Psoas muscle (tissue), 8 donors: ENCODE results near the gene MXD4. TPM values are rescaled to one million over a fixed set of nuclear protein-coding genes. Genes with fewer than 3 reads are reported as not detected.
A peak's percentile ranks its signal among the peaks of the same experiment; 100 is the strongest.

Experiments used
- ATAC-seq, 4 donors: fragments of 200-7000 bp; cut with Tn5 transposase; one replicate each; pipeline ENCODE4 v1.9.1; 2020; ENCODE audit warnings: moderate library complexity in 3 of 4, mild to moderate bottlenecking in 2 of 4
- DNase-seq, 2 donors: peaks; one replicate each; pipeline ENCODE4 v3.0.0-alpha.2; 2020
- H3K27ac ChIP-seq: fragments of 200-600 bp; one replicate; pipeline ENCODE4 v1.8.0; 2022
- H3K27me3 ChIP-seq, 3 donors: fragments of 200-600 bp in 1 of 3; one replicate each; pipeline versions ENCODE4 v1.6.1 to v1.8.0; 2013 to 2022; ENCODE audit warnings: low read length in 2 of 3, mild to moderate bottlenecking in 2 of 3, moderate library complexity in 1 of 3; ENCODE audit not compliant: insufficient read depth in 3 of 3
- H3K36me3 ChIP-seq, 2 donors: fragments of 200-600 bp in 1 of 2; one replicate each; pipeline versions ENCODE4 v1.6.1 to v1.8.0; 2013 to 2022; ENCODE audit warnings: low read depth in 1 of 2, mild to moderate bottlenecking in 1 of 2, moderate library complexity in 1 of 2; ENCODE audit not compliant: insufficient read depth in 1 of 2
- H3K4me1 ChIP-seq: fragments of 200-600 bp; one replicate; pipeline ENCODE4 v1.8.0; 2022
- H3K4me3 ChIP-seq: fragments of 200-600 bp; one replicate; pipeline ENCODE4 v1.8.0; 2022; ENCODE audit warnings: mild to moderate bottlenecking
- H3K9me3 ChIP-seq: fragments of 200-600 bp; one replicate; pipeline ENCODE4 v1.8.0; 2022
- WGBS, 3 donors: extraction: QIAGEN DNeasy Blood & Tissue Kit; methylation state at CpG; one replicate each; pipeline versions ENCODE4 v1.1.6 to v1.1.7; 2013; 5-methylcytosine and 5-hydroxymethylcytosine counted together
- intact Hi-C, 2 donors: fragments of 100-400 bp; cut with DNase I; formaldehyde crosslinking; loops; one replicate each; pipeline versions ENCODE4 v1.11.0 to v1.14.2; 2022
- polyA plus RNA-seq, 3 donors: library from polyadenylated mRNA; stranded (reverse); fragments of 200-250 nt; gene quantifications; one replicate each; pipeline ENCODE4 v1.2.3, GENCODE V29; 2013
- total RNA-seq, 4 donors: library from RNA; stranded (reverse); fragmentation: NEBNext Ultra II Directional in 2 of 4; extraction: Animal tissue kit (Norgen Biotek cat#: 25700) in 2 of 4; gene quantifications; one replicate each; pipeline versions ENCODE4 v1.2.1 to v1.2.4, GENCODE V29; 2021 to 2023
- TF ChIP-seq, protein P1 (sequence below): fragments of 200-600 bp; IDR thresholded peaks from one replicate; pipeline ENCODE4 v1.8.0; 2022; ENCODE audit warnings: antibody characterized with exemption
- donor health status: healthy with polysubstance abuse.
- donor health status: DM: no; HTN: no; CAD: no; lungs with moderate emphysema.
- donor health status: Bipolar disorder and iron deficiency.
- donor health status: healthy.
- donor health status: DM: yes; HTN: yes; CAD: no.
- donor health status: DM: no; HTN: no; CAD: no.
- donor health status: DM: no; HTN: no; CAD: no.
- donor health status: DM: yes; HTN: yes; CAD: no.

Gene MXD4
- total and polyA plus RNA-seq, 7 donors, result 15.4 to 36.7 (median 29.9) TPM

DNA sequence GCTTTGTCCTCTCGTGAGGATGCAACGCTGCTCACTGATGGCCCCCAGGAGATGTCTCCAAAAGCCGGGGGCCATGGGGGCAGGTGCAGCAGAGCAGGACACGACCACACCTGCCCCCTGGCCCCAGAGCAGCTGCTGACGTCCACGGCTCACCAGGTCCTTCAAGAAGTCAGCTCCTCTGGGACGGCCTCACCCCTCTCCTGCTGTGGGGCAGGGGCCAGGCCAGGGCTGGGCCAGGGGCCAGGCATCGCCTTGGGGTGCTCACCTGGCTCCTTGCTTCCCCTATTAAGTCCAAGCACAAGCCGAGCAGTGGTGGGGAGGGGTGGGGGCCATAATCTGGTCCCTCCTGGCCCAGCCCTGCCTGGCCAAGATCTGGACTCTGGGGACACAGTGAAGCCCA, 28.6 kb upstream of the MXD4 start:
- Histone ChIP-seq H3K9me3 (no peaks in the 10 kb centered on the region), H3K27me3 (no peaks in the 10 kb centered on the region), H3K36me3 (no peaks in the 10 kb centered on the region), H3K4me3 (no peak overlapping the region), H3K4me1 (no peaks in the 10 kb centered on the region), H3K27ac (no peak overlapping the region)
- ATAC-seq (no peak), DNase-seq (no peak)
- WGBS, 3 donors, result 84 to 92% (median 85%) methylated on average over 9 of the region's 9 CpGs
- TF ChIP-seq, protein P1, sequence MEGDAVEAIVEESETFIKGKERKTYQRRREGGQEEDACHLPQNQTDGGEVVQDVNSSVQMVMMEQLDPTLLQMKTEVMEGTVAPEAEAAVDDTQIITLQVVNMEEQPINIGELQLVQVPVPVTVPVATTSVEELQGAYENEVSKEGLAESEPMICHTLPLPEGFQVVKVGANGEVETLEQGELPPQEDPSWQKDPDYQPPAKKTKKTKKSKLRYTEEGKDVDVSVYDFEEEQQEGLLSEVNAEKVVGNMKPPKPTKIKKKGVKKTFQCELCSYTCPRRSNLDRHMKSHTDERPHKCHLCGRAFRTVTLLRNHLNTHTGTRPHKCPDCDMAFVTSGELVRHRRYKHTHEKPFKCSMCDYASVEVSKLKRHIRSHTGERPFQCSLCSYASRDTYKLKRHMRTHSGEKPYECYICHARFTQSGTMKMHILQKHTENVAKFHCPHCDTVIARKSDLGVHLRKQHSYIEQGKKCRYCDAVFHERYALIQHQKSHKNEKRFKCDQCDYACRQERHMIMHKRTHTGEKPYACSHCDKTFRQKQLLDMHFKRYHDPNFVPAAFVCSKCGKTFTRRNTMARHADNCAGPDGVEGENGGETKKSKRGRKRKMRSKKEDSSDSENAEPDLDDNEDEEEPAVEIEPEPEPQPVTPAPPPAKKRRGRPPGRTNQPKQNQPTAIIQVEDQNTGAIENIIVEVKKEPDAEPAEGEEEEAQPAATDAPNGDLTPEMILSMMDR, result no peak
- intact Hi-C loops, result no loop called here

DNA sequence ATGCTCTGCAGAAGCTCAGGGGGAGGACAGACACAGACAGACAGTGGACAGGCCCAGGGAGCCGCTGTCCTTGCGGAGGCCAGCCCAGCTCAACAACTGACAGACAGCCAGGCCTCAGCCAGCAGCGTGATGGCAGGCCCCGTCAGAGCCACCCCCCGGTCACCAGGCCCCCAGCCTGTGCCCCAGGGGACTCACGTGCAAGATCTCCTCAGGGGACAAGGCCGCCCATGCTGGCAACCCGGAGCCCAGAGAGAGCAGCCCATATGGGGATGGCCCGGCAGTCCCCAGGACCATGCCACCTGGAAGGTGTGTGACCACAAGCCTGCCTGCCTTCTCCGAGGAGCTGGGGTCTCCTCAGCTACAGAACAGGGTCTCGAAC, 28.0 kb upstream of the MXD4 start:
- intact Hi-C loops, result no loop called here
- WGBS, 3 donors, result 90 to 93% (median 90%) methylated on average over 11 of the region's 11 CpGs

DNA sequence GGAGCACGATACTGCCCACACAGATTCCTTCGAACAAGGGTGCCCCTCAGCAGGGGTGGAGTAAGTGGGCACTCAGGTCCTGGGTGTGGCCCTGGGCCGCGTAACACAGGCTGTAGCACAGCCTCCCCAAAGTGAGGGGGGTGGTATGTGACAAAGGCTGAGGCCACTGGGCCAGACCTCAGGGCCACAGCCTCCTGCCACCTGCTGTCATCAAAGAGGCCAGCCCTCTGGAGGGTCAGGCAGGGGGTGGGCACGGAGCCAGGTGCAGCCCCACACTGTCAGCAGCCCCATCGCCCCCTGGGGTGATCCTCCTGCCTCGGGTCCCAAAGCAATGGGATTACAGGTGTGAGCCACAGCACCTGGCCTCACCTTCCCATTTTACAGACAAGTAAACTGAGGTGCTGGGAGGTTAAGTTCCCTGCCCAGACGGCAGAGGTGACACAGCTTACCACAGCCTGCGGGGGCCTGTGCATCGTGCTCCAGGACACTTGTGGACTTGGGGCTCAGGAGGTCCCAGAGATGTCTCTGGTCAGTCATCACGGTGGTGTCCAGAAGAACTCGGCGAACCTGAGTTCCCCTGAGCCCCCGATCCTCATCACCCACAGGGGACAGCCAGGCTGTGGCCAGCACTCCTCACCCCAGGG, 27.5 kb upstream of the MXD4 start:
- Histone ChIP-seq H3K4me1 (no peaks in the 10 kb centered on the region), H3K36me3 (no peaks in the 10 kb centered on the region), H3K27ac (no peak overlapping the region), H3K4me3 (no peak overlapping the region), H3K9me3 (no peaks in the 10 kb centered on the region), H3K27me3 (no peaks in the 10 kb centered on the region)
- TF ChIP-seq, protein P1, result no peak
- 86 to 94% (median 89%) methylated on average over 14 of the region's 14 CpGs for WGBS, 3 donors
- intact Hi-C loops, result no loop called here
- ATAC-seq (no peak), DNase-seq (no peak)

More for the DNA sequence above, 28.0 kb upstream of the MXD4 start:
- Histone ChIP-seq H3K9me3 (no peaks in the 10 kb centered on the region), H3K4me1 (no peaks in the 10 kb centered on the region), H3K4me3 (no peak overlapping the region), H3K27me3 (no peaks in the 10 kb centered on the region), H3K27ac (no peak overlapping the region), H3K36me3 (no peaks in the 10 kb centered on the region)
- ATAC-seq (no peak), DNase-seq (no peak)
- TF ChIP-seq, protein P1, result no peak

DNA sequence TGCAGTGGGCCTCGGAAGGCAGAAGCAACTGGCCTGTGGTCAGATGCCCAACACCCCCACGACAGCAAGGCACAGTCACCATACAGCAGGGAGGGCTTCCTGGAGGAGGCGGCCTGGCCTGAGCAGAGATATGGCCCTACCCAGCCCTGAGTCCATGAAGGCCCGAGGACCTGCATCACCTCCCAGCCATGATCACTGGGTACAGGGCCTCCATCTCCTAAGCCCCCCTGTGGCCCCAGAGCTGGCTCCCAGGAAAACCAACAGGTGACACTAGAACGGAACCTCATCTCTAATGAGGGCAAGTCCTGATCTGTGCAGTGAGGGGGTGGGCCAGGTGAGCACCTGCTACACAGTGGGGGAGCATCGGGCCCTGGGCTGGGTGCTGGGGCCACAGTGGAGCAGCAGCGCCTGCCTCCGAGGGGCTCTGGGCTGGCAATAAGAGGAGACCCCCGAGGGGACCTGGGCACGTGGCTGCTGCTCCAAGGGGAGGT, 26.2 kb upstream of the MXD4 start:
- DNase-seq (peak in 1 of 2 donors; percentile 9), ATAC-seq (no peak)
- no peaks in the 10 kb centered on the region for H3K36me3 ChIP-seq
- H3K9me3 ChIP-seq, result no peaks in the 10 kb centered on the region
- H3K4me3 ChIP-seq, result no peak overlapping the region
- no peaks in the 10 kb centered on the region for H3K4me1 ChIP-seq
- WGBS, 3 donors, result 90 to 92% (median 90%) methylated on average over 10 of the region's 10 CpGs
- H3K27me3 ChIP-seq, result no peaks in the 10 kb centered on the region
- no peak overlapping the region for H3K27ac ChIP-seq
- intact Hi-C loops, result no loop called here
- TF ChIP-seq, protein P1, result no peak

- Histone ChIP-seq H3K9me3 (no peaks in the 10 kb centered on the region), H3K27ac (no peak overlapping the region), H3K36me3 (no peaks in the 10 kb centered on the region), H3K4me1 (no peaks in the 10 kb centered on the region), H3K27me3 (no peaks in the 10 kb centered on the region), H3K4me3 (no peak overlapping the region)
- intact Hi-C loops, result no loop called here
- 87 to 90% (median 90%) methylated on average over 9 of the region's 9 CpGs for WGBS, 3 donors
- TF ChIP-seq, protein P1, result no peak
- no peak for ATAC-seq
- no peak for DNase-seq
These were observed 25.6 kb upstream of the MXD4 start for GRCh38 chr4:2287594-2287915.
